ENCODE results near the gene ANKRD55.
"Not testable (repeated sequence)": the region's sequence is repeated elsewhere in the genome, so short reads cannot be mapped to it uniquely, and the experiment has no call there.

Gene ANKRD55

DNA sequence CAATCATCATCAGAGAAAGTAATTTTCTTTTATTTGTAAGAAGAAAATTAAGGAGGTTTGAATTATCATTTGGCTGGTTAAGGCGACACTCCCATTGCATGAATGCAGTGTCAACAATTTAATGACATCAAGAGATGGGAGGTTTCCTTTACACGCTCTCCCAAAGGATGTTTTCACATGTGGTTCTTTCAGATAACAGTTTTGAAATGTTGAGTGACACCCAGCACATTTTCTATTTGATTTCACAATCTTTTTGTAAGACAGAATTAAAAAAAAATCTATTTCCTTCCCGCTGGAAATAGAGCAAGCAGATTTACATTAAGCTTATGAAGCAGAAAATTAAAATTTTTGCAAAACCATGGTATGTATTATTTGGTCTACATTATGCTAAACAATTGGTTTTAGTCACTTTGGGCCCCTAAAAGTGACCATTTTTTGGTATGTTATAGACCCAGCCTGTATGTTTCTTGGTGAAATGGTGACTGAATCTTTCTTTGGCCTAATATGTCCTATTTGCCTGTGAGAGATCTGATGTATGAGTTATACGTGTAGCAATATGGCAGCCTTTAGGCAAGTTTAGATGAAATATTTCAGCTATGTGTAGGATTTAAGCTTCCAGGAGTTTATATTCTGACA, 18.9 kb upstream of the ANKRD55 start:
- peak; percentile 88 for DNase-seq

DNA sequence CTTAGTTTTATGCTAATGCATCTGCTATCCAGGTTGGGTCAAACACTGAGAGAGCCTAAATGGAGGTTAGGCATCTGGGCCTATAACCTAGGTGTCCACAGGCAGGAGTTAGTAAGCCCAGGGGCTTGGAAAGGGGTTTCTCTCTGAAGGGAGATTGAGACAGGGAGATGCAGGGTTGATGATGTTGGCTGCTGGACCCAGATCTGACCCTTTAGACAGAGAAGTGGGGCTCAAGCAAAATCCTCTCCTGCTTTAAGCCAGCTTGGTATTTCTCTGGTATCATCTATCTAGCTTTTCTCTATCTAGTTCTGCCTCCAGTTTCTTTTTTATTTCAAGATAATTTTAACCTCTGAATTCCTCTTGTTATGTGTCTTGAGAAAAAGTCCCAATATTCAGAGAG, 18.3 kb upstream of the ANKRD55 start:
- no peak for DNase-seq

DNA sequence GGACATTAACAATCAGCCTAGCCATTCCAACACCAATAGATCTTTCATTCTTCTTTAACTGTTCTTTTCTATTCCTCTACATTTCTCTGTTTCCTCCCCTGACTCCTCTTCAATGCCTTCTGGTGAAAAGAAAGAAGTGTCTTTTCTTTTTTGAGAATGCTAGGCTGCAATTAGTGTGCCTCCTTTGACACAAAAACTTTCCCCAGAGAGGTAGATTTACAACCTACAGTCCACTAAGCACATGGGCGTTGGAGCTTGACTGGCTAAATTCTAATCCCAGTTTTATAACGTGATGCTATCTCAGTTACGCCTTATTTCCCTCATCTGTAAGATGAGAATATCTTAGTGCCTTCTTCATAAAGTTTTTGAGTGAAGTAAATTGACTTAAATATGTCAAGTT, 16.9 kb upstream of the ANKRD55 start:
- DNase-seq, result no peak

DNA sequence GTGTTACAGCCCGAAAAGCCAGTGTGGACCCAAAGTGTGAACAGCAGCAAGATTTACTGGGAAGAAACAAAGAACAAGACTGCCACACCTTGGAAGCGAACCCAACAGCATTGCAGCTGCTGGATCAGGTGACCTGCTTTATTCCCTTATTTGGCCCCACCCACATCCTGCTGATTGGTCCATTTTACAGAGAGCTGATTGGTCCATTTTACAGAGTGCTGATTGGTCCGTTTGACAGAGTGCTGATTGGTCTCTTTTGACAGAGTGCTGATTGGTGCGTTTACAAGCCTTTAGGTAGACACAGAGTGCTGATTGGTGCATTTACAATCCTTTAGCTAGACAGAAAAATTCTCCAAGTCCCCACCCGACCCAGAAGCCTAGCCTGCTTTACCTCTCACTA, 16.0 kb upstream of the ANKRD55 start:
- DNase-seq, result not testable (repeated sequence)

DNA sequence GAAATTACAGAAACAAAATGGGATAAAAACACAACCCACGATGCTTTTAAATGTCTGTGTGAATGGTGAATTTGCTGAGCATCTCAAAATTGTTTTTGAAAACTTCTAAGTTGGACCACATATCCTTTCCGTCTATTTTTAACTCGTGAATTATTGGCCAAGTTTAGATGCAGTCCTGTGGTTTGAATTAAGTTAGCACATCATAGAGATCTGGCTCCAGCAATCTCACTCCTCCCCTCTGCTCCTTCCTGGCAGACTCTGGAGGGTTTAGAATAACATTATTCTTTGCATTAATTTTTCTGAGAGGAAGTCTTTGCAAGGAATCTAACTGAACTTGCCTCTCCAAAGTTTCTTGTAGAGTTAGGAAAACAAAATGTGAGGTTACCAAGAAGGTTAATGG, 14.5 kb upstream of the ANKRD55 start:
- DNase-seq, result no peak

DNA sequence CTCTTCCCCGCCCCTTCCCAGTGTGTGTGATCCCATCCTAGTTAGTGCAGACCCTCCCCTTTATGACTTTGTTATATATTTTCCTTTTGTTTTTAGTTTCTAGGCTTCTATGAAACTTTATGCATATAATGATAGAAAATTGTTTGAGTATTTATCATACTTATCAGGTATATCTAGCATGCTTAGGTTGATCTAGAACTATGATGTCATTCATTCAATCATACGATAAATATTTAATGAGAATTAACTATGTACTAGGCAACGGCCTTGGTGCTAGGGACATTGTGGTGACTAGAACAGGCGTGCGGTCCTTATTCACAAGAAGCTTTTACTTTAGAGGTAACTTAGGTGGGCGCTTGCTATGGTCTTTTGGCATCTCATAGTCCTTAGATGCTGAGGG, 13.6 kb upstream of the ANKRD55 start:
- no peak for DNase-seq

DNA sequence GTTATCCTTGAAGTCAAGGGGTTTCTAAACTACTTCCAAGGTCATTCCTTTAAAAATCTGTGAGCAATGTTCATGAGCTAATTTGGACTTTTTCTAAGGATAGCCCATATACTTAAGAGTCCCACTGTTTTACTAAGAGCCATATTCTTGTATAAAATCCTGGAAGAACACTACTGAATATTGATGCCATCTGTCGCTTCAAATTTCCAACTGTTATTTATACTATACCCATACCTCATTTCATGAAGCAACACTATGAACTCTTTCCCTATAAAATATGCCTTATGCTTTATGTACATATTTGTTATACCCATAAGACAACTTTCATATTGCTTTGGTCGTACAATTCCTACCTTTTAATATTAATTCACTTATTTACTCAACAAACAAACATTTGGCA, 12.4 kb upstream of the ANKRD55 start:
- DNase-seq, result no peak

DNA sequence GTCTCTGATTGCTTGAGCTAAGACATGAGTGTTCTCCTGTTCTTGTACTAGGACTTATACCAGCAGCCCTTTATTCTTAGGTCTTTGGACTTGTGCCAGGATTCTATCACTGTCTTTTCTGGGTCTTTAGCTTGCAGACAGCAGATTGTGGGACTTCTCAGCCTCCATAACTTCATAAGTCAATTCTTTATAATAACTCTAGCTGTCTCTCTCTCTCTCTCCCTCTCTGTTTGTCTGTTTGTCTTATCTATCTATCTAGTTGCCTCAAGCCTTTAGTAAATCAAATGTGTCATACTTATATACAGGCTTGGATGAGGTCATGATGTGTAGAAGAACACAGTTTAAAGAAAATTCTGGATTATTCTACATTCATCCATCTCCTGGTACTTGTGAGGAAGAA, 11.5 kb upstream of the ANKRD55 start:
- DNase-seq, result no peak

DNA sequence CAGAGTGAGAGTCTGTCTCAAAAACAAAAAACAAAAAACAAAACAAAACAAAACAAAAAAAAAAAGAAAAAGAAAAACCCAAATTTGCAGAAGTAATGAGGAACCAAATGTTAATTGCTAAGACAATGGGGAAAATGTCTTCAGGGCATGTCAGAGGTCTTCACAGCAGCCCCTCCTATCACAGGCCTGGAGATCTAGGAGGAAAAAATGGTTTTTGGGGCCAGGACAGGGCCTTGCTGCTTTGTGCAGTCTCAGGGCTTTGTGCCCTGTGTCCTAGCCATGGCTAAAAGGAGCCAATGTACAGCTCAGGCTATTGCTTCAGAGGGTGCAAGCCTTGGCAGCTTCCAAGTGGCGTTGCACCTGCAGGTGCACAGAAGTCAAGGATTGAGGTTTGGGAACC, 9.1 kb upstream of the ANKRD55 start:
- DNase-seq, result not testable (repeated sequence)

DNA sequence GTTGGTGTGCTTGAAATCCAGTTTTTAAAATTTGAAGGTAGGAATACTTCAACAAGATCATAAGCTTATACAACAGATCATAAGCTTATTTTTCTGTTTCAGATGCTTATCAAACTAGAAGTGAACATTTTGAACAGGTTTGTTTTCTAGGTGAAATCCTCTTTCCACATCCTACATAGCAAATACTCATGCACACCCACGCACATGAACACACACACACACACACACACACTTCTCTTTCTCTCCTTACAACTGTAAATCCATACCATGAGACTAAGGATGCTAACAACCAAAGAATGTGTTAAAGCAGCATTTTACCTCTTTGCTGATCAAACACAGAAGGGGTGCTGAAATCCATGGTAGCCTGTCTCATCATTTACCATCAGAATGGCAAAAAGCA, 592 bp downstream of the ANKRD55 start:
- DNase-seq, result no peak

DNA sequence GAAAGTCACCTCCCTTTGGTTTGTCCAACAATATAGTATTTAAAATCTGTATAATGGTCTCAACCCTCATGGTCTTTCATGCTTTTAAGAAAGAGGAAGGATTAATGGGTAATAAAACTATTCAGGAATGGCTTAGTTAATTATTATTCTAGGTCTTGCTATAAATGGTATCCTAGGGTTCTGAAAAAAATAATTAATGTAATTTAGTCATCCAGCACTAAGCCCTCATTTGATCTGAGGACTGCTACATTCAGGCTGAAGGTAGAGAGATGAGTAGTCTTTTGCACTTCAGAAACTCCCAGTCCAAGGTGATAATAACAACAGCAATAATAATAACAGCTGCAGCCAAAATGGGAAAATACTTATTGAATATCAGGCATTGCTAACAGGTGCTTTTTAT, 2.6 kb downstream of the ANKRD55 start:
- no peak for DNase-seq

DNA sequence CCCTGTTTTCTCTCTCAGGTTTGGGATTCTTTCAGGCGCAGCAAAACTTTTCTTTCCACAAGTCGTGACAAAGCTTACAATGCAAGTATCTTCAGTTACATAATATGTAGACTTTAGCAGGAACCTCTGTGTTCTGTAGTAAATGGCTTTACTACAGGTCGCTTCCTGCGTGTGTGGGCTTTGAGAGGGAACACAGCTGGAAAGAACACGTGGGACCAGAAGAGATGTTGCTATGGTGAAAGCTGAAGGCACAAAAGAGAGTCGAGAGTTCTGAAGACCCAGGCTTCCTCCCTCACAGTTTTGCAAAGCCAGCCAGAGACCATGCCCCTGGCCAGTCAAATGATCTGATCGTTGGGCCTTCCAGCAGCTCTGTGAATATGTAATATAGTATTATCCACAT, 4.0 kb downstream of the ANKRD55 start:
- no peak for DNase-seq

DNA sequence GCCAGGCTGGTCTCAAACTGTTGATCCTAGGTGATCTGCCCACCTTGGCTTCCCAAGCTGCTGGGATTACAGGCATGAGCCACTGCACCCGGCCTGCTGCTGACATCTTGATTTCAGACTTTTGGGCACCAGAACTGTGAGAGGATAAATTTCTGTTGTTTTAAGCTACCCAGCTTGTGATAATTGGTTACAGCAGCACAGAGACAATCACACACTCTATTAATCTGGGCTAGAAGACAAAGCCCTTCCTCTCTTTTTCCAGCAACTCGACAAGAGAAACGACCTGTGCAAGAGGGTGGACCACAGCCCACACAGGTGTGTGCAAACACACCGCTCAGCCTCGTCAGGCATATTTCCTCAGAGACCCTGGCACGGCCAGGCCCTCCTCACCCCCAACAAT, 4.5 kb downstream of the ANKRD55 start:
- DNase-seq, result no peak

DNA sequence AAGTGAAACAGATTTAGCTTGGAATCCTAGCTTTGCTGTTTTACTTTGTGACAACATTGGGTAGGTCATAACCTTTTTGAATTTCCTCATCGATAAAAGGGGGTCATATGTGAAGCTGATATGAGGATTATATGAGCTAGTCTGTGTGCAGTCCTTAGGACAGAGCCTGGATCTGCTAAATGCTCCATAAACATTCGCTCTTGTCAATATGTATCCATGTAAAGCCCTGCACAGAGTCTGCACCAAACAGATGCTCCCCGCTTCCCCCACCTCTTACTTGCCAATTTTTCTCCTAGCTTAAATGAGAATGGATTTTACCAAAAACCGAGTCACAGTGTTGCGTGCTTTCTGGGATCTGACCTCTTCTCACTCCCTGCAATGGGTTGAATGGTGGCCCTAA, 5.4 kb downstream of the ANKRD55 start:
- no peak for DNase-seq

DNA sequence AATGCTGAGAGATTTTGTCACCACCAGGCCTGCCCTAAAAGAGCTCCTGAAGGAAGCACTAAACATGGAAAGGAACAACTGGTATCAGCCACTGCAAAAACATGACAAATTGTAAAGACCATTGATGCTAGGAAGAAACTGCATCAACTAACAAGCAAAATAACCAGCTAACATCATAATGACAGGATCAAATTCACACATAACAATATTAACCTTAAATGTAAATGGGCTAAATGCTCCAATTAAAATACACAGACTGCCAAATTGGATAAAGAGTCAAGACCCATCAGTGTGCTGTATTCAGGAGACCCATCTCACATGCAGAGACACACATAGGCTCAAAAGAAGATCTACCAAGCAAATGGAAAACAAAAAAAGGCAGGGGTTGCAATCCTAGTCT, 9.8 kb downstream of the ANKRD55 start:
- DNase-seq, result not testable (repeated sequence)

DNA sequence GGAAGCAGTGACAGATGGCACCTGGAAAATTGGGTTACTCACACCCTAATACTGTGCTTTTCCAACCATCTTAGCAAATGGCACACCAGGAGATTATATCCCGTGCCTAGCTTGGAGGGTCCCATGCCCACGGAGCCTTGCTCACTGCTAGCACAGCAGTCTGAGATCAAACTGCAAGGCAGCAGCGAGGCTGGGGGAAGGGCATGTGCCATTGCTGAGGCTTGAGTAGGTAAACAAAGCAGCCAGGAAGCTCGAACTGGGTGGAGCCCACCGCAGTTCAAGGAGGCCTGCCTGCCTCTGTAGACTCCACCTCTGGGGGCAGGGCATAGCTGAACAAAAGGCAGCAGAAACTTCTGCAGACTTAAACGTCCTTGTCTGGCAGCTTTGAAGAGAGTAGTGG, 11.5 kb downstream of the ANKRD55 start:
- not testable (repeated sequence) for DNase-seq

DNA sequence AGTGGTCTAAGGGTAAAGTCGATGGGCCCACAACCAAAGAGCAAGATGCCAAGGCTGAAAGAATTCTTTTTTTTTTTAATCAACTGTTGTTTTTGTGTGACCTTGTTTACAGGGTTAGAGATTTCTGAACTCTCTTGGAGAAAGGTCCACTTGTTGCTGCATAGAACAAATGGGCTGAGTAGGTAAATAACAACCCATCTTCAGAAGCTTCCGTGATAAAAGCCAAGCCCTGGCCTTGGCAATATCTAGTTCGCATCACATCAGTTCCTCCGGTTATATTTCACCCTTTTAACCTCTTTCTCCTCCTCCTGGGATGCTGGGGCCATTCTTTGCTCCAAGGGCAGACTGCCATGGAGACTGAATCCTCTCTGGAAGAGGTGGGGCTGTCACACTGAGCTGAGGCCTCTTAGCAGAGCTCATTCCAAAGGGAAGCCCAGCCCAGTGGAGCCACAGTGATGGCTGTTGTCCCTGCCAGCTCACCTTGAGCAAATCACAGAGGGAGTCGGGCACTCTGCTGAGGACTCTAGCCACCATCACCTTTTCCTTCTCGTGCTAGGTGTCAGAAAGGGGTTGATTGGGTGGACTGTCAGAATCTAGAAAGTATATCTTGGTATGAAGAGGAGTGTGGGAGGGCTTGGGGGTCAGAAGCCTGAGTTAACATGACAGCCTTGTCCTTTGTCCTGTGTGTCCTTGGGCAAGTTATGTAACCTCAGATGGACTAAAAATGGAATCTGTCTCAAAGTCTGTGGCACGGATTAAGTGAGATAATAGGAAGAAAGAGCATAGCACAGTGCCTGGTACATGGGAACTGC, 17.9 kb downstream of the ANKRD55 start:
- DNase-seq, result no peak

DNA sequence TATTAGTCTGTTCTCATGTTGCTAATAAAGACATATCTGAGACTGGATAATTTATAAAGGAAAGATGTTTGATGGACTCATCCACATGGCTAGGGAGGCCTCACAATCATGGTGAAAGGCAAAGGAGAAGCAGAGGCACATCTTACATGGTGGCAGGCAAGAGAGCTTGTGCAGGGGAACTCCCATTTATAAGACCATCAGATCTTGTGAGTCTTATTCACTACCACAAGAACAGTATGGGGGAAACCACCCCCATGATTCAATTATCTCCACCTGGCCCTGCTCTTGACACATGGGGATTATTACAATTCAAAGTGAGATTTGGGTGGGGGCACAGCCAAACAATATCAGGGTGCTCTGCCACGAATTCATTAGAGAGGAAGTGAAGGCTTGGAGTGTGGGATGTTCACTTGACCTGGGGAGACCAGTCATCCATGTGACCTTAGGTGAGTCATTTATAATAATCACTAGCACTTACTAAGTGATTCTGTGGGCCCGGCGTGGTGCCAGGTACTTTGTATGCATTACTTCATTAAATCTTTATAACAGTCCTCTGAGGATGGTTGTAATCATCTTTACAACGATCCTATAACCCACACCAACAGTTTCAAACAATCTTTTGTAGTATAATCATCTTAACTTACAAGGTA, 19.1 kb downstream of the ANKRD55 start:
- DNase-seq, result not testable (repeated sequence)

DNA sequence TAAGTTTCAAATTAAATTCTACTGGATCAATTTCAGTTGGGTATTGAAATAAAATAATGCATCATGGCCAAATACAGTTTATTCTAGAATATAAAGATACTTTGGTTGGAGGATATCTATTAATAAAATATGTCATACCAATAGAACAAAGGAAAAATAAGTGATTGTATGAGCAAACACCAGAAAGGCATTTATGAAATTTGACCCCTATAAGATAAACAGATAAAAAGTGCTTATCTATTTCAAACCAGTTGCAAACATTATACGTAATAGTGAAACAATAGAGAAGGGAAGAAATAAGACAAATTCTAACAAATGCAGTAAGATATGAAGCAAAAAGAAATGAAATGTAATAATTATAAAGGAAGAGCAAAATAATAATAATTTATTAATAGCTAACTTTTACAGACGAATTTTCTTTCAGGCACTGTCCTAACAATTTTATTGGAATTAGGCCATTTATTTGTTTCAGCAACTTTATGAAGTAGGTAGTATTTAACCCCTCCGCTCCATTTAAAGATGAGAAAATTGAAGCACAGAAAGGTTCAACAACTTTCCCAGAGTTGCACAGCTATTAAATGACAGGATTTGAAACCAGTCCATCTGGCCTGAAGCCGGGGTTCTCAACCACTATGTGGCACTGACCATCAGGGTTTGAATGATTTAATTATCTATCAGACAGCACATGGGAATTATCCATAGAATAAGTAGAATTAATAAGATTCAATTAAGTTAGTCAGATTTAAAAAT, 20.8 kb downstream of the ANKRD55 start:
- DNase-seq, result no peak

DNA sequence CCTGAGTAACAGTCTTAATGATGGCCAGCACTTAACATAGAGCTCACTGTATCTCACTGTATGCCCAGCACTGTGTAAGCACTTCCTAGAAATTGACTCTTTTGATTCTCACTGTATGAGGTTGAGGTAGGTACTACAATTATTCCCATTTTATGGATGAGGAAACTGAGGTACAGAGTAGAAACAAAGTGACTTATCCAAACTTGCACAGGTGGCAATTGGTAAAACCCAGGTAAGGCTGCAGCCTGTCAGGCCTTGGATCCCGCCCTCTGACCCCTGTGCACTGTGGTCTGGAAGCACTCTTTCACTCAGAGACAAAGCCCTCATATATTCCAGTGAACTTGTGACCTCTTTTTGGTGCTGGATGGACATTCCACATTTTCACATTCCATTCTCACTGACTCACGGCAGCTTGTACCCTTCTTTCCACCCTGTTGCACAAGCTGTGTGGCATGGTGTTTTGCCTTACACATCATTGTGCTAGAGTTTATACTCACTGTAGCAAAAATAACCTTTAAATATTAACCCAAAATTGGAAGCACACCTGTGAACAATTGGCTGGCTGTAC, 21.7 kb downstream of the ANKRD55 start:
- no peak for DNase-seq

DNA sequence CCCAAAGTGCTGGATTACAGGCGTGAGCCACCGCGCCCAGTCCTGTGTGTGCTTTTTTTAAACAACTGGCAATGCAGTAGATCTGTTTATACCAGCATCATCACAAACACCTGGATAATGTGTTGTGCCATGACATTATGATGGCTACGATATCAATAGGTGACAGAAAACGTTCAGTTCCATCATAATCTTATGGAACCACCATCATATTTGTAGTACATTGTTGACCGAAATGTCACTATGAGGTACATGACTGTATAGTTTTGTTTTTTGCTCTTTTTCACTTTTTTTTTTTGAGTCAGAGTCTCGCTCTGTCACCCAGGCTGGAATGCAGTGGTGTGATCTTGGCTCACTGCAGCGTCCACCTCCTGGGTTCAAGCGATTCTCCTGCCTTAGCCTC, 24.4 kb downstream of the ANKRD55 start:
- no peak for DNase-seq

DNA sequence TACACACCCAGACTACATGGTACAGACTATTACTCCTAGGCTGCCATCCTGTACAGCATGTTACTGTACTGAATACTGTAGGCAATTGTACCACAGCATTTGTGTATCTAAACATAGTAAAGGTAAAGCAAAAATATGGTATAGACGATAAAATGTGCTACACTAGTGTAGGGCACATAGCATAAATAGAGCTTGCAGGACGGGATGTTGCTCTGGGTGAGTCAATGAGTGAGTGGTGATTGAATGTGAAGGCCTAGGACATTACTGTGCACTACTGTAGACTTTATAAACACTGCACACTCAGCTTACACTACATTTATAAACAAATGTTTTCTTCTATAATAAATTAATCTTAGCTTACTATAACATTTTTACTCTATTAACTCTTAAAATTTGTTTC, 25.6 kb downstream of the ANKRD55 start:
- DNase-seq, result no peak

All from hematopoietic multipotent progenitor cell treated with erythropoietin and hydrocortisone succinate and interleukin-3 and kit ligand, for 8 days (in vitro differentiated cells).